ENCODE measurements around the gene CNNM2.

- TF ChIP-seq CTCF (IDR thresholded peaks at IDR 0.05), result no peak
- no peak for TF ChIP-seq EP300 (IDR thresholded peaks at IDR 0.05)
These were observed 46.6 kb downstream of the CNNM2 start for GRCh38 chr10:102964713-102965112.
